A673 (cell line): ENCODE measurements around the gene FBXW8. TPM values are rescaled to one million over a fixed set of nuclear protein-coding genes. Genes with fewer than 3 reads are reported as not detected.

ENCODE experiments used
- BruUV-seq: library from RNA; stranded (reverse); fragments of 400-500 nt; replicated peaks from 2 replicates; lab custom pipeline; 2021; lab: Mats Ljungman, UMichigan
- CTCF ChIA-PET: fragments of 300-600 bp; sonication (Branson Sonifier 250); formaldehyde crosslinking; loops from one replicate; lab custom pipeline; 2022; ENCODE audit warnings: antibody characterized with exemption; lab: Charles Lee
- POLR2A ChIA-PET: fragments of 300-600 bp; sonication (Branson Sonifier 250); formaldehyde crosslinking; loops from one replicate; lab custom pipeline; 2022; ENCODE audit warnings: antibody characterized with exemption; ENCODE audit not compliant: low non-redundant PET; lab: Charles Lee
- DNase-seq: peaks from one replicate; pipeline ENCODE4 v3.0.0-alpha.2; 2015; ENCODE audit warnings: low spot score
- H3K27ac ChIP-seq: fragments of 200-600 bp; sonication (generic); 2 replicates; pipeline ENCODE4 v1.5.1; 2016; ENCODE audit warnings: mixed run types, low read depth, mild to moderate bottlenecking, mixed read lengths, antibody characterized with exemption, low read length; ENCODE audit not compliant: poor library complexity, severe bottlenecking
- H3K27me3 ChIP-seq: fragments of 200-600 bp; sonication (generic); replicated peaks from 2 replicates; pipeline ENCODE4 v1.6.1; 2017; ENCODE audit warnings: mixed run types, low read depth, mild to moderate bottlenecking, mixed read lengths, antibody characterized with exemption, low read length; ENCODE audit not compliant: insufficient read depth, poor library complexity
- H3K36me3 ChIP-seq: fragments of 200-600 bp; sonication (generic); 2 replicates; pipeline ENCODE4 v1.6.1; 2016; ENCODE audit warnings: mixed run types, mild to moderate bottlenecking, mixed read lengths, antibody characterized with exemption, low read length; ENCODE audit not compliant: insufficient read depth, poor library complexity, severe bottlenecking
- H3K4me1 ChIP-seq: fragments of 200-600 bp; sonication (generic); 2 replicates; pipeline ENCODE4 v1.6.1; 2017; ENCODE audit warnings: mixed run types, mild to moderate bottlenecking, mixed read lengths, antibody characterized with exemption, low read length; ENCODE audit not compliant: insufficient read depth, poor library complexity, severe bottlenecking
- H3K4me3 ChIP-seq: fragments of 200-600 bp; sonication (generic); 2 replicates; pipeline ENCODE4 v1.5.1; 2016; ENCODE audit warnings: low read depth, mixed run types, mild to moderate bottlenecking, mixed read lengths, low read length; ENCODE audit not compliant: poor library complexity, severe bottlenecking
- H3K9me3 ChIP-seq: fragments of 200-600 bp; sonication (generic); 2 replicates; pipeline ENCODE4 v1.6.1; 2016; ENCODE audit warnings: mixed run types, low read depth, mild to moderate bottlenecking, mixed read lengths, antibody characterized with exemption, low read length; ENCODE audit not compliant: poor library complexity, severe bottlenecking
- EZH2 ChIP-seq: fragments of 200-600 bp; sonication (generic); IDR thresholded peaks from 2 replicates; pipeline ENCODE4 v1.6.1; 2017; ENCODE audit warnings: borderline replicate concordance, low read depth, mild to moderate bottlenecking, mixed read lengths, antibody characterized with exemption, low read length; ENCODE audit not compliant: poor library complexity, severe bottlenecking
- intact Hi-C: fragments of 100-400 bp; cut with micrococcal nuclease; formaldehyde crosslinking; loops from one replicate; pipeline ENCODE4 v1.10.0; 2022; ENCODE audit not compliant: unreplicated experiment
- total RNA-seq: library from RNA; stranded (reverse); gene quantifications from 2 replicates; pipeline ENCODE4 v1.2.3, GENCODE V29; 2021
- TF ChIP-seq, protein P1 (sequence below): fragments of 300-800, 200-600 bp; sonication (generic); conservative IDR thresholded peaks from 2 replicates; pipeline ENCODE4 v1.5.1; 2017; ENCODE audit warnings: low read depth, mild to moderate bottlenecking, antibody characterized with exemption, low read length, moderate library complexity, mixed read lengths

Gene FBXW8
- total RNA-seq, 1 experiment from 2014 or later, result 14.8 TPM

DNA sequence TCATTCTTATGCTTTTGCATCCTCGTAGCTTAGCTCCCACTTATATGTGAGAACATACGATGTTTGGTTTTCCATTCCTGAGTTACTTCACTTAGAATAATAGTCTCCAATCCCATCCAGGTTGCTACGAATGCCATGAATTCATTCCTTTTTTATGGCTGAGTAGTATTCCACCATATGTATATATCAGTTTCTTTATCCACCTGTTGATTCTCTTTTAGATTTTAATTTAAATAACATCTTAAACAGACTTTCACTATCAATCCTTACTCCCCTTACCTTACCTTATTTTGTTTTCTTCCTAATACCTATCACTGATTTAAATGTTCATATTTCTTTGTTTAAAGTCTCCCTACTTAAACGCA lies 488 bp upstream of the FBXW8 start:
- intact Hi-C loops, result no loop called here
- ChIA-PET CTCF (no interaction called here), POLR2A (no interaction called here)
- DNase-seq, result no peak
- BruUV-seq, result no TSS peak
- no peaks in the 10 kb centered on the region for H3K27me3 ChIP-seq
- H3K4me3 ChIP-seq, result peak overlapping the region; percentile 76
- H3K27ac ChIP-seq, result peak overlapping the region; percentile 81
- TF ChIP-seq, protein P1, sequence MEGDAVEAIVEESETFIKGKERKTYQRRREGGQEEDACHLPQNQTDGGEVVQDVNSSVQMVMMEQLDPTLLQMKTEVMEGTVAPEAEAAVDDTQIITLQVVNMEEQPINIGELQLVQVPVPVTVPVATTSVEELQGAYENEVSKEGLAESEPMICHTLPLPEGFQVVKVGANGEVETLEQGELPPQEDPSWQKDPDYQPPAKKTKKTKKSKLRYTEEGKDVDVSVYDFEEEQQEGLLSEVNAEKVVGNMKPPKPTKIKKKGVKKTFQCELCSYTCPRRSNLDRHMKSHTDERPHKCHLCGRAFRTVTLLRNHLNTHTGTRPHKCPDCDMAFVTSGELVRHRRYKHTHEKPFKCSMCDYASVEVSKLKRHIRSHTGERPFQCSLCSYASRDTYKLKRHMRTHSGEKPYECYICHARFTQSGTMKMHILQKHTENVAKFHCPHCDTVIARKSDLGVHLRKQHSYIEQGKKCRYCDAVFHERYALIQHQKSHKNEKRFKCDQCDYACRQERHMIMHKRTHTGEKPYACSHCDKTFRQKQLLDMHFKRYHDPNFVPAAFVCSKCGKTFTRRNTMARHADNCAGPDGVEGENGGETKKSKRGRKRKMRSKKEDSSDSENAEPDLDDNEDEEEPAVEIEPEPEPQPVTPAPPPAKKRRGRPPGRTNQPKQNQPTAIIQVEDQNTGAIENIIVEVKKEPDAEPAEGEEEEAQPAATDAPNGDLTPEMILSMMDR, result no peak
- TF ChIP-seq EZH2, result no peak
- peaks cover 3% of the 10 kb centered on the region for H3K36me3 ChIP-seq
- peaks cover 4% of the 10 kb centered on the region for H3K4me1 ChIP-seq
- no peaks in the 10 kb centered on the region for H3K9me3 ChIP-seq

DNA sequence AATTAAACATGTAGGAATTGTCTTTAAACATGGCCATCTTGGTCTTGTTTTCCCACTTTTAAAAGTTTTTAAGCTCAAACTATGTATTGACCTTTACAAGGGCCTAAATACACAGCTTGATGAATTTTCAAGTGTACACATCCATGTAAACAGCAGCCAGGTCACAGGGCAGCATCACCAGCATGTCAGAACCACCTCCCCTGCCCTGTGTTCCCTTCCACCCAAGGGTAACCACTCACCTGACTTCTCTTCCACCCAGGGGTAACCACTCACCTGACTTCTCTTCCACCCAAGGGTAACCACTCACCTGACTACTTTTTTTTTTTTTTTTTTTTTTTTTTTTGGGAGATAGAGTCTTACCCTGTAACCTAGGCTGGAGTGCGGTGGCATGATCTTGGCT lies 4.6 kb downstream of the FBXW8 start:
- intact Hi-C loops, result no loop called here
- Histone ChIP-seq H3K27ac (no peak overlapping the region), H3K9me3 (no peaks in the 10 kb centered on the region), H3K4me3 (no peak overlapping the region), H3K4me1 (peaks cover 21% of the 10 kb centered on the region), H3K27me3 (no peaks in the 10 kb centered on the region), H3K36me3 (peaks cover 3% of the 10 kb centered on the region)
- TF ChIP-seq, protein P1, result no peak
- no peak for TF ChIP-seq EZH2
- POLR2A ChIA-PET, result no interaction called here
- DNase-seq, result no peak
- CTCF ChIA-PET, result no interaction called here
- BruUV-seq, result no TSS peak

DNA sequence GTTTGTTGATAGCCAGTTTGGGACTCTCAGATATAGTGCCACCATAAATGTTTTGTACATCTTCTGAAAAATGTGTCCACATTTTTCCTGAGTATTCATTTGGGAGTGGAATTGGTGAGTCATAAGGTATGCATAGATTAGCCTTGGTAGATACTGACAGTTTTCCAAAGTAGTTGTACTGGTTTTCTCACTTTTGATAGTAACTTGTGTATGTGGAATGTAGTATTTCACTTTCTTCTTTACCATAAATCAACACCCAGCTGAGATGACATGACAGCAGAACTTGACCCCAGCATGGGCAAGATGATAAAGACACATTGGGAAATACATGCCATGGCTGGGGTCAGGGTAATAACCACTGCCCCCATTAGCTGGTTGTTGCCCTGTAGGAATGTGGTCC lies 5.4 kb downstream of the FBXW8 start:
- Histone ChIP-seq H3K27ac (no peak overlapping the region), H3K9me3 (no peaks in the 10 kb centered on the region), H3K27me3 (no peaks in the 10 kb centered on the region), H3K4me3 (no peak overlapping the region), H3K36me3 (peaks cover 3% of the 10 kb centered on the region), H3K4me1 (peaks cover 29% of the 10 kb centered on the region)
- intact Hi-C loops, result no loop called here
- no peak for DNase-seq
- POLR2A ChIA-PET, result no interaction called here
- no TSS peak for BruUV-seq
- TF ChIP-seq, protein P1, result no peak
- no peak for TF ChIP-seq EZH2
- CTCF ChIA-PET, result no interaction called here
